GM18517 (cell line): ENCODE measurements around the gene NCL.
"Not testable (repeated sequence)": the region's sequence is repeated elsewhere in the genome, so short reads cannot be mapped to it uniquely, and the experiment has no call there.

ENCODE experiments used
- ATAC-seq: cut with Tn5 transposase; IDR thresholded peaks from one replicate; pipeline ENCODE4 v1.9.1; 2021; ENCODE audit warnings: mild to moderate bottlenecking, moderate library complexity; ENCODE audit not compliant: unreplicated experiment

NCL gene

DNA sequence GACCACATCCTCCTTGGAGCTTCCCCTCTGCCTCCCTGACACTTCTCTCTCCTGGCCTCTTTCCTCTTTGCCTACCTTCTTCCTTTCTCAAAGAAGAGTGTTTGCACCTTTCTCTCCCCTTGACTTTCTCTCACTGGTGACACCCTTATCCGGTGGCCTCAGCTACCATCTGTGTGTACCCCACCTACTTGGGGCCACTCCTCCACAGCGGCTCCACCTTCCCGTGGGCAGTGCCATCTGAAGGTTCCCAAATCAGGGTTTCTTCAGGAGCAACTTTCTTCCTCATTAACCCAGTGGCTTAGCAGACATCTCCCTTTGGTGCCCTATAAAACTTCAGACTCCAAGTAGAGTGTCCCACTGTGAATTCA lies 5.3 kb upstream of the NCL start:
- ATAC-seq = no peak

DNA sequence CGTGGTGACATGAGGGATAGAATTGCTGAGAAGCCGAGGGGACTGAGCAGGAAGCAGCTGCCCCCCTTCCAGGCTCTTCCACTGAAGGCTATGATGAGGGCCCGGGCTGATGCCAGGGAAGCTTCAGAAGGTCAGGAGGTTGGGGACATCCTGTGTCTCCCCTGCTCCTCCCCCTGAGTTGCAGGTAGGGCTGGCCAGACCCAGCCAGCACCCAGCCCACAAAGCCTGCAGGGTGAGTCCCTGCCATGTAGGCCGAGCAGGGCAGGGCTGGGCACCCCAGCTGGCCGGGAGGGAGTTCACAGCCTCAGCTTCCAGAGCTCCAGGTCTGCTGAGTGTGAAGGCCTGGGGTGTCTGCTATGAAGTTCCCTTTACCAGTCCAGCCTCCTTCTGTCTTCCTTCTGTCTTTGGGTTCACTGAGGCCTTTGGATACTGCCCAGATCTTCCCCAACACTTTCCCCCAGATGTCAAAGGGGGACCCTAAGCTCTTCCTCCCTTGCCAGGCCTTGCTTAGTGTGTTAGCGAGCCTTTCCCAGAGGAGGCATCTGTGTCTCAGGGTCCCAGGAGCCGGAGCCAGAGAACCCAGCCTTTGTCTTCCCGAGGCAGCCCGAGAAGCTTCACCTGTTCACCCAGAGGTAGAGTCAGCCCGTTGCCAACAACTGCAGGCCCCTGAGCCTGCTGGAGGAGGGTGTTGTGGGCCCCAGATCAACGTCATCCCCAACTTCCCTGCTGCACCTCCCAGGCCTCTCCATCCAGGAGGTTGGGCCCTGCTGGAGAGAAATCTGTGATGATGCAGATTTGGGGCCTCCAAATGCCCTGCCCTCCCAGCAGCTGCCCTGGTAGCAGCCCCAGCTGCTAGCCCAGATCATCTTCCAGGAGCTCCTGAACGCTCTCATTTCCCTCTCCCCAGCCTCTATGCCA lies 3.6 kb upstream of the NCL start:
- ATAC-seq = no peak

DNA sequence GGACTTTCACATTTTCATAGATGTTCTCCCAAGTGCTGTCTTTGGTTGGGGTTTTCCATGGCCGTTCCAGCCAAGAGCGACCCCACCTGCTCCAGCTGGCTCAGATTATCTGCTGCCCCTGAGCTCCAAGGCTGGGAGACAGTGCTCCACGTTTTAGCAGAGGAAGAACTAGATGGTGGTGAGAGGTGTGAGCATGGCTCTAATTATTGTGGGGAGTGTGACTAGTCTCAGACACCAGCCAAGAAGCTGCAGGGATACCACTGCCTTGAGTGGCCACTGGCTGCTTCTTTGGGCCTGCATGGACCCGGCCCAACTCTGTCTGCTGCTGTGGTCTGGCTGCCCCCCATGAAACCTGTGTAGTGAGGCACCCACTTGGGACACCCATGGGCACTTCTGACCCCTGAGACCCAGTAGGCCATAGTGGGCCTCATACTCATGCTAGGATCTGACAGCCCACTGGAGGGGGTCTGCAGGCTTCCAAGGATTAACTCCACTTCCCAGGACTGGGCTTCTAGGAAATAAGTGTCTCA lies 2.8 kb upstream of the NCL start:
- no peak for ATAC-seq

DNA sequence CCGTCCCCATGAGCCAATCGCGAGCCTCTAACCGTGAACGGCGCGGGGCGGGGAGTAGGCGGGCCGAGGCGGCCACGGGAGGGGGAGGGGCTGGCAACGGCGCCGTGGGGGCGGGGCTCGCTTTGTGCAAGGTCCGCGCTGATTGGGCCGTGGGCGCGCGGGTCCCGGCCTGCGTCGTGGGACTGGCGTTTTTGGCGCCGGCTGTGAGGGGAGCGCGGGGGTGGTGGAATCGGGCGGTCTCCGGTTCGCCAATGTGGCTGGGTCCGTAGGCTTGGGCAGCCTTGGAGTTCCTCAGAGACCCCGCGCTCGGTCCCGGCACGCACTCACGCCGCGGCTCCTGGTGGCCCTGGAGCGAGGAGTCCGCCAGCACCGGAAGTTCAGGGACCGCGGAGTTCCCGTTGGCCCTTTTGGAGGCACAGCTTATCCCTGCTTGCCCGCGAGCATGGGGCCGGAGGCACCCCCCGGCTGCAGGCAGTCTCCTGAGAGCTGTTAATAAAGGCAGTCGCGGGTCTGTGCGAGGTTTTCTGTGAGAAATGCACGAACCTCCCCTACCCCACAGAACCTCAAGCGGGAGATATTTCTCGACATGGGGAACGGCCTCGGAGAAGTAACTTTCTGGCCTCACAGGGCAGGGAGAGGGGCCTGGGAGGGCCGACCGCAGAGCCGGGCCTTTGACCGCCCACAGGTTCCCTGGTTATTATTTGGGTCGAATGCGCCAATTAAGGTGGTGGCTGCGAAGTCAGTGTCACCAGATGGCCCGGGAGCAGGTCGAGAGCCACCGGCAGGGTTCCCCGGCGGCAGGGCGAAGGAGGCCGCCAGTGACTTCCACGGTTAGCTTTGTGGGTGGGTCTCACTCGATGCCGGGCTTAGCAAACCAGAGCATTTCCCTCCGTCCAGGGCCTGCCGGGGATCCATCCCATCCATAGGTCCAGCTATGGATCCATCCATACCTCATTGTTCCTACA lies 574 bp upstream of the NCL start:
- ATAC-seq = peak; percentile 28

DNA sequence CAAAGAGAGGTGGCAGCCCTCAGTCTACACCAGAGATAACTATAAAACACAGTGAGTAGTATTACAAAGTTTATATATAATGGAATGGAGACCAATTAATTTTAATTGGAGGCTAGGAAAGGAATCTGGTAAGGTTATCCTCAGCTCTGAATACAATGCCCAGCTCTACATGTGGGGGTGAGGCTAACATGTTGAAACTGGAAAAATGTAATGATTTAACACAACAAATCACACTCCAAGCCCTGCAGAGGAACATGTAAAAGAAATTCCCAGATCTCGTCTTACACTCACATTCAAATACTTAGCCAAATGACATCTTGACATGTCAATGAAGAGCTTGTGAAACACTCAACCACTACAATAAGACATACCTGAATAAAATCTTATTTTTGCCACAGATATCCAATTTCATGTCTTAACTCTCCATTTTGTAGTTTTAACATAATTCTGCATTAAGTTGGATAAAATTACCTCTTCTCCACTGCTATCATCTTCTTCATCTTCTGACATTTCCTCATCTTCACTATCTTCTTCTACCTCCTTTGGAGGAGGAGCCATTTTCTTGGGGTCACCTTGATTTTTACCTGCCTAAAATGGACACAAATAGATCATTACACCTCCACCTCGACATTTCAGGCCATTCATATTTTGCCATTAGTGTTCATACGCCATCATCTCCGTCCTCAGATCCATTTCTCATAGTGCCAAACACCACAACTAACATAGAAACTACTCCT lies 1.4 kb downstream of the NCL start:
- ATAC-seq = no peak

DNA sequence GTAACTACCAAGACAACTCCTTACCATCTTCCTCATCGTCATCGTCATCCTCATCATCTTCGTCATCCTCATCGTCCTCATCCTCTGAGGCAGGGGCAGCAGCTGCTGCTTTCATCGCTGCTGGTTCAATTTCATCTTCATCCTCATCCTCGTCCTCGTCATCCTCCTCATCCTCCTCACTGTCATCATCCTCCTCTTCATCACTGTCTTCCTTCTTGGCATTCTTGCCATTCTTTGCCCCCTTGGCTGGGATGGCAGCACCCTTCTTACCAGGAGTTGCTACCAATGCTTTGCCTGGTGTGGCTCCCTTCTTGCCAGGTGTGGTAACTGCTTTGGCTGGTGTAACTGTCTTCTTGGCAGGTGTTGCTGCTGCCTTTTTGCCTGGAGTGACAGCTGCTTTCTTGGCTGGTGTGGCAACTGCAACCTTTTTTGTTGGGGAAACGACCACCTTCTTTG lies 2.7 kb downstream of the NCL start:
- no peak for ATAC-seq

DNA sequence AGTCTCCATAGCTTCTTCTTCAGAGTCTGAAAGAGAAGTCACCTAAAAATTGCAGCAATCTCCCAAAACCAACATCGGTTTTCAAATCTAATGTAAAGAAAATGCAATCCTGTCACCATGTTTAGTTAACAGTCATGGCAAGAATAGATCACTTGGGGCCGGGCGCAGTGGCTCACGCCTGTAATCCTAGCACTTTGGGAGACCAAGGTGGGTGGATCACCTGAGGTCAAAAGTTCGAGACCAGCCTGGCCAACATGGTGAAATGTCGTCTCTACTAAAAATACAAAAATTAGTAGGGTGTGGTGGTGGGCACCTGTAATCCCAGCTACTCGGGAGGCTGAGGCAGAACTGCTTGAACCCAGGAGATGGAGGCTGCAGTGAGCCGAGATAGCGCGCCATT lies 3.4 kb downstream of the NCL start:
- not testable (repeated sequence) for ATAC-seq

DNA sequence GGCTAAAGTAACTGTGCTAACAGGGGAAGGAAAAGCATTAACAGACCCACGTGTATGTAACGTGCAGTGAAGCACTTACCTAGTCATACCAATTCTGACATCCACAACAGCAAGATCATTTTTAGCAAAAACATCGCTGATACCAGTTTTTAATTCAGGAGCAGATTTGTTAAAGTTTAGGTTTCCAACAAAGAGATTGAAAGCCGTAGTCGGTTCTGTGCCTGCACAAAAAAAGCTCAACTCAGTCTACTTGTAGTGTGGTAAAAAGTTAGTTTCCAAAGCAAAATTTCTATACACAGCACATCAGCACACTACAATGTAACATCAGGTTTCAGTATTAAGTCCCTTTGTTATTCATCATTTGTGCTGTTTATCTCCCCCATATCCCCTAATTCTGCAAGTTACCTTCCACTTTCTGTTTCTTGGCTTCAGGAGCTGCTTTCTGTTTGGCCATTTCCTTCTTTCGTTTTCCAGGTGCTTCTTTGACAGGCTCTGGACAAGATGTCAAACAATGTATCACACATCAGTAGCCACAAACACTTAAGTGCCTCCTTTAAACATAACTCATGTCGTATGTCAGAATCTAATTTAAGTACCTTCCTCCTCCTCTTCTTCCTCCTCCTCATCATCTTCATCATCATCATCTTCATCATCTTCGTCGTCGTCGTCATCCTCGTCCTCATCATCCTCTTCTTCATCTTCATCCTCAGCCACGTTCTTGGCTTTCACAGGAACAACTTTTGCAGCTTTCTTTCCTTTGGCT lies 4.0 kb downstream of the NCL start:
- no peak for ATAC-seq

DNA sequence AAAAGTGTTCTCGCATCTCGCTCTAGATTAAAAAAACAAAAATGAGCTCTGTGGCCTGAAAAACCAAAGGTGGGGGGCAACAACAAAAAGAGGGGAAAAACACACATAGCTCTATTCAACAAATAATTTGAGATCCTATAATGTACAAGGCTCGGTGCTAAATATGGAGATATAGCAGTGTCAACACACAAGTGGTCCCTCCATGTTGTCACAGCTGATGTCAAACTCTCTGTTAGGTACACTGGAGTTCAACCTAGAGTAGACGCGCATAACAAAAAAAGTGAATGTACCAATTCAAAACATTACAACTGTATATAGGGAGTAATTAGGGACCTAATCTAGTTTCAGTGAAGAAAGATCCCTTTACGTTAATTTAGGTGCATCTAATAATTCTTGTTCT lies 5.9 kb downstream of the NCL start:
- ATAC-seq = no peak

DNA sequence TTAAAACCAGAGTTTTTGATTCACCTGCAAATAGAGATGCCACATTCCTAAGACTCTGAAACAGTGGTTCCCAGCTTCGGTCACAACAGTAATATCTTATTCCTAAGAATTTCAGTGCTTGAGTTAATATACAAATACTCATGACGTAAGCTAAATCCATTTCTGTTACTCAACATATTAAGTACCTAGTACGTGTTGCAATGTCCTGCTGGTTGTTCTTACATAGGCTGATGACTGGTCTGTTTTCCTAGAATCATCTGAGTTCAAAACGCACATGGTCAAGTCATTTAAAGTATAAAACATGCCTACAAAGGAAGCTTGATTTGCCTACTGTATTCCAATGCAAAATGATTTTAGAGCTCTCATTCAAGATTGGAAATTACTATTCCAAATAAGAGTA lies 7.2 kb downstream of the NCL start:
- ATAC-seq = no peak

DNA sequence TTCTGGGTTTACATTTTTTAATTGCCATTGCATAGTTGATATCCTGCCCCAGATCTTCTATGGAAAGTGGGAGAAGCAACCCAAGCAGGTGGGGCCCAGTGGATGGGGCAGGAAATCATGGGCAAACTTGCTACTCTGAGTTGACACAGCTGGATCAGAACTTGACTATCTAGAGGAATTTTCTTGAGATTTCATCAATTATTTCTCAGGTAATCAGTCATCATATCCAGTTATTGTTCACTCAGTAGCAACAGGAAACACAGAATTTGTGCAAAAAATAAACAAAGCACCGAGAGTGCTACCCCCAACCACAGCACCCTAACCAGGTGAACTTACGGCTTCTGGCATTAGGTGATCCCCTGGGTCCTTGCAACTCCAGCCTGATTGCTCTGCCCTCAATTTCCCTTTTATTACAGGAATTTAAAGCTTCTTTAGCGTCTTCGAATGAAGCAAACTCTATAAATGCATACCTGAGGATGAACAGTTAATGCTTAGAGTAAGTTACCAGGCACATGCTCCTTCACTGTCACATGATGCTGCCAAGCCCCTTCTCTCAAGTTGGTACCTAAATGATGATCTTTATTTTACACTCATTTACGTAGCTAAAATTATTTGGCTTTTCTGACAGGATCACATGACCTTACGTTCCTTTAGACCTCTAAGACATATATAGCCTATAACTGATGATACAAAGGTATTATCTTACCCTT lies 7.8 kb downstream of the NCL start:
- no peak for ATAC-seq

DNA sequence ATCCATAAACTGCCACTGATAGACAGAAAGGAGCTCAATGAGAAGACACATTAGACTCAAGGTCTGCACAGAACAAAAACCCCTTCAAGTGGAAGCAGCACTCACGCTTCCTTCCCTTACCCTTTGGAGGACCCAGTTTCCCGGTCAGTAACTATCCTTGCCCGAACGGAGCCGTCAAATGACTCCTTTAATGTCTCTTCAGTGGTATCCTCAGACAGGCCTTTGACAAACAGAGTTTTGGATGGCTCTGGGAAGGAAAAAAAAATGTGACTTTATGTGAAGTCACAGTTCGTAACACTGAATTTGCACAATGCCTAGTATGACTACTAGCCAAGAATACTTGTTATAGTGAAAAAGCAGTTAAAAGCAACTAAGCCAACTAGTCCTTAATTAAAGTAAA lies 8.4 kb downstream of the NCL start:
- ATAC-seq = no peak

DNA sequence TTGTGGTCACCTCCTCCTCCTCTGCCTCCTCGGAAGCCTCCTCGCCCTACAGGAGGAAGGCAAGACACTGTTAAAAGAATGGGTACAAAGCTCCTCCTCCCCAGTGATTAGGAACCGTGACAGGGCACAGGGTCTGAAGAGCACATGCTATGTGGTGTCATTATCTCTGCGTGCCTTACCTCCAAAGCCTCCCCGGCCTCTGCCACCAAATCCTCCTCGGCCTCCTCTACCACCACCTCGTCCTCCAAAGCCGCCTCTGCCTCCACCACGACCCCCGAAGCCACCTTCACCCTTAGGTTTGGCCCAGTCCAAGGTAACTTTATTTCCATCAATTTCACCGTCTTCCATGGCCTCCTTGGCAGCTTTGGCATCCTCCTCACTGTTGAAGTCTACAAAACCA lies 9.1 kb downstream of the NCL start:
- no peak for ATAC-seq

DNA sequence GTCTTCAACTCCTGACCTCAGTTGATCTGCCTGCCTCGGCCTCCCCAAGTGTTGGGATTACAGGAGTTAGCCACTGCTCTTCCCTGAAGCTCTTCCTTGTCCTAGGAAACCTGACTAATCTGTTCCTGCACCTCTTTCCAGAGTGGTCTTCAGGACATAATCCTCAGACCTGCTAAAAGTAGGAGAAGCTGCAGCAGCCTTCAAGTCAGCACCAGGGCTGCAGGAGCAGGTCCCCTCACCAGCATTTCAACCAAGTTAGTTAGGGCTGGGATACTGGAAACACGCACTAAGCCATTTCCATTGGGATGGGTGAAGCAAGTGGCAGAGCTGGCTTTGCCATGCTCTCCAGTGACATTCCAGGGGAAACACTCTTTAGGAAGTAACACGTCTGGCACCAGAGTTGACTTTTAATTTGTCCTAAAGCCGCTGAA lies 9.9 kb downstream of the NCL start:
- ATAC-seq = no peak

DNA sequence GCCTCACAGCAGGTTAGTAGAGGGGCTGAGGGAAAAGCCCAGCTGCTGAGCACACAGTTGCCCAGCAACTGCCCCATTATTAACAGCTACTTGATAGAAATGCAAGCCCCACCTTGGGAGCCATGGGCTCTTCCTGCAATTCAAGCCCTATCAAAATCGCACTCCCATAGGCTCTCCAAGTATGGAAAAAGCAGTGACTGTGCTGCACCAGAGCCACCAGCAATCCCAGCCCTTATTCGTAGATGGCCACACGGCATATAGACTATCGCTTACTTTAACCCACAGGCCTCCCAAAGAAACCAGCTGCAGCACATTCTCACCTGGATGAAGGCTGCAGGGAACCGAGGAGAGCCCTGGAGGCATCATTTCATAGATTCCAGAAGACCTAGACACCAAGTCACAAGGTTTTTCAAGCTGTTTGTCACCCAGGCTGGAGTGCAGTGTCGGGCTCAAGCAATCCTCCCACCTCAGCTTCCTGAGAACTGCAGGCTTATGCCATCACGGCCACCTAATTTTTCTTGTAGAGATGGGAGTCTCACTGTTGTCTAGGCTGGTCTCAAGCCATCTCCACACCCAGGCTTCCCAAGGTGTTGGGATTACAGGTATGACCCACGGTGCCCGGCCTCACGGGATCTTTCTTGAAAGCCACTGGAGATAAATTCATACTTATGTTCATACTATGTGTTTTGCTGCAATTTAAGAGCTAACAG lies 11.3 kb downstream of the NCL start:
- no peak for ATAC-seq

DNA sequence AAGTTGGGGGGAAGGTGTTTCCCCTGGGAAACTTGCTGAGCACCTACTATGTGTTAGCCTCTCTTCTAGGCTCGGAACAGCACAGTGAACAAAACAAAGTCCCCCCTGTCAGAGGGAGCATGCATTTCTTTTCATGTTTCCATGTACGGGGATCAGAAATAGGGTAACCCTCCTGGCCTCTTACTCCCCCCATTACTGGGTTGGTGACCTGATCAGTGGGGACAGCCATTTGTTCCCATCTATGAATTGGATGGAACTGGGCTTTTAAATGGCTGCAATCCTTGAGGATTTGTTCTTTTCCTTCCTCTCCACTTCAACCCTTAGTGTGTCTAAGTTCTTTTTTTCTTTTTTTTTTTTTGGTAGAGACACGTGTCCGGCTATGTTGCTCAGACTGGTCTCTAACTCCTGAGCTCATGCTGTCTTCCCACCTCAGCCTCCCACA lies 13.7 kb downstream of the NCL start:
- no peak for ATAC-seq

DNA sequence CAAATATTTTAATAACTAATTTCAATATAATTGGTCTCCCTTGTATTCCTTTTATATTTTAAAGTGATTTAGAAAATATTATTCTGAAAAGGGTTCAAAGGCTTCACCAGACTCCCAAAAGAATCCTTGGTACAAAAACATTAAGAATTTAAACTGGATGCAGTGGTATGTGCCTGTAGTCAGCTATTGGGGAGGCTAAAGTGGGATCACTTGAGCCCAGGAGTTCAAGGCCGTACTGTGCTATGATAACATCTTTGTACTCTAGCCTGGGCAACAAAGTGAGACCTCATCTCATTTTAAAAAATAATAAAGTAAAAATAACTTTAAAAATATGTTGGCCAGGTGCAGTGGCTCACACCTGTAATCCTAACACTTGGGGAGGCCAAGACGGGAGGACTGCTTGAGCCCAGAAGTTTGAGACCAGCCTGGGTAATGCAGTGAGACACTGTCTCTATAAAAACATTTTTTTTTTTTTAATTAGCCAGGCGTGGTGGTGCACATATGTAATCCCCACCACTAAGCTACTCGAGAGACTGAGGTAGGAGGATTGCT lies 14.7 kb downstream of the NCL start:
- no peak for ATAC-seq

DNA sequence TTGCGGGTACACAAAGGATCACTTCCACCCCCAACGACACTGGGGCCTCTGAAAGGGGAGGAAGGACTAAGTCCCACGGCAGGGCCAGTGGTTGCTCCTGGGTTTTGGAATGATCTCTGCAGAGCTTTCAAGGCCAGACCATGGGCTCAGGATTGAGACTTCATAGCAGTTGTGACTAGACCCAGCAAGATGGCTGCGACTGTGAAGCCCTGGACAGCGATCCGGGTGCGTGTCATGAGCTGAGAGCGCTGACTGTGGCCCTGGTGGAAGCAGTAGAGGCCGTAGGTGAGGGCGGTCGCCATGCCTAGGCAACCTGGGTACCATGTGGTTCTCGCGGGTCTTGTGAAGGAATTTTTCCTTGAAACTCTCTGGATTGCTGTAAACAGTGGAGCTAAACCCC lies 27.3 kb downstream of the NCL start:
- no peak for ATAC-seq
